H9 (cell line): ENCODE results near the gene BRK1. TPM values are rescaled to one million over a fixed set of nuclear protein-coding genes. Genes with fewer than 3 reads are reported as not detected.

Experiments used
- DNase-seq: peaks from one replicate; pipeline ENCODE4 v3.0.0-alpha.2; 2017
- H2AFZ ChIP-seq: one replicate; pipeline ENCODE4 v1.6.1; 2013; ENCODE audit warnings: mild to moderate bottlenecking, low read length, control low read depth, moderate library complexity
- H2AK5ac ChIP-seq: 2 replicates; pipeline ENCODE4 v1.6.1; 2013; ENCODE audit warnings: low read length, control low read depth, mixed read lengths; ENCODE audit not compliant: insufficient read length
- H2BK120ac ChIP-seq: one replicate; pipeline ENCODE4 v1.6.1; 2013; ENCODE audit warnings: low read depth, mild to moderate bottlenecking, low read length, control low read depth, inconsistent platforms; ENCODE audit not compliant: poor library complexity, severe bottlenecking
- H2BK12ac ChIP-seq: 2 replicates; pipeline ENCODE4 v1.6.1; 2013; ENCODE audit warnings: low read length, control low read depth, mixed read lengths, low read depth; ENCODE audit not compliant: insufficient read length
- H2BK15ac ChIP-seq: 2 replicates; pipeline ENCODE4 v1.6.1; 2013; ENCODE audit warnings: low read depth, low read length, control low read depth
- H2BK20ac ChIP-seq: one replicate; pipeline ENCODE4 v1.6.1; 2013; ENCODE audit warnings: low read depth, mild to moderate bottlenecking, low read length, control low read depth, inconsistent platforms; ENCODE audit not compliant: poor library complexity, severe bottlenecking
- H2BK5ac ChIP-seq: 2 replicates; pipeline ENCODE4 v1.6.1; 2013; ENCODE audit warnings: low read length, control low read depth, mixed read lengths; ENCODE audit not compliant: insufficient read length
- H3K14ac ChIP-seq: 2 replicates; pipeline ENCODE4 v1.6.1; 2013; ENCODE audit warnings: low read length, control low read depth; ENCODE audit not compliant: insufficient read depth
- H3K18ac ChIP-seq: 2 replicates; pipeline ENCODE4 v1.6.1; 2013; ENCODE audit warnings: low read depth, mild to moderate bottlenecking, mixed read lengths, low read length, control low read depth; ENCODE audit not compliant: insufficient read length
- H3K23ac ChIP-seq: 2 replicates; pipeline ENCODE4 v1.6.1; 2013; ENCODE audit warnings: low read length, control low read depth, mixed read lengths, low read depth; ENCODE audit not compliant: insufficient read length
- H3K23me2 ChIP-seq: 2 replicates; pipeline ENCODE4 v1.6.1; 2013; ENCODE audit warnings: low read depth, mild to moderate bottlenecking, mixed read lengths, low read length, control low read depth; ENCODE audit not compliant: insufficient read length, poor library complexity, severe bottlenecking
- H3K27ac ChIP-seq: 2 replicates; pipeline ENCODE4 v1.5.1; 2013; ENCODE audit warnings: low read length, control low read depth, mixed read lengths, low read depth; ENCODE audit not compliant: insufficient read length
- H3K27me3 ChIP-seq: 2 replicates; pipeline ENCODE4 v1.6.1; 2013; ENCODE audit warnings: low read length, control low read depth, inconsistent platforms; ENCODE audit not compliant: insufficient read depth
- H3K4ac ChIP-seq: 2 replicates; pipeline ENCODE4 v1.6.1; 2013; ENCODE audit warnings: low read depth, mild to moderate bottlenecking, control low read depth, inconsistent platforms, low read length, moderate library complexity
- H3K4me1 ChIP-seq: 2 replicates; pipeline ENCODE4 v1.6.1; 2013; ENCODE audit warnings: low read length, control low read depth, inconsistent platforms; ENCODE audit not compliant: insufficient read depth
- H3K4me2 ChIP-seq: 2 replicates; pipeline ENCODE4 v1.6.1; 2013; ENCODE audit warnings: low read length, control low read depth, mixed read lengths; ENCODE audit not compliant: insufficient read length, insufficient read depth
- H3K56ac ChIP-seq: 2 replicates; pipeline ENCODE4 v1.6.1; 2013; ENCODE audit warnings: low read depth, mild to moderate bottlenecking, mixed read lengths, low read length, control low read depth; ENCODE audit not compliant: insufficient read length
- H3K79me1 ChIP-seq: 2 replicates; pipeline ENCODE4 v1.6.1; 2013; ENCODE audit warnings: low read depth, mild to moderate bottlenecking, moderate library complexity, low read length, control low read depth, inconsistent platforms; ENCODE audit not compliant: insufficient read depth, poor library complexity, severe bottlenecking
- H3K79me2 ChIP-seq: 2 replicates; pipeline ENCODE4 v1.6.1; 2013; ENCODE audit warnings: low read length, control low read depth, inconsistent platforms; ENCODE audit not compliant: insufficient read depth
- H3K9ac ChIP-seq: 2 replicates; pipeline ENCODE4 v1.6.1; 2013; ENCODE audit warnings: low read length, control low read depth, mixed read lengths; ENCODE audit not compliant: insufficient read length; ENCODE audit errors: extremely low read depth
- H3K9me3 ChIP-seq: one replicate; pipeline ENCODE4 v1.6.1; 2013; ENCODE audit warnings: low read depth, low read length, inconsistent platforms; ENCODE audit not compliant: control insufficient read depth
- H3T11ph ChIP-seq: one replicate; pipeline ENCODE4 v1.6.1; 2013; ENCODE audit warnings: mild to moderate bottlenecking, low read length, control low read depth, inconsistent platforms
- H4K20me1 ChIP-seq: one replicate; pipeline ENCODE4 v1.6.1; 2013; ENCODE audit not compliant: control insufficient read depth, insufficient read length, insufficient read depth
- H4K5ac ChIP-seq: 2 replicates; pipeline ENCODE4 v1.6.1; 2013; ENCODE audit warnings: low read depth, mild to moderate bottlenecking, mixed read lengths, low read length, control low read depth; ENCODE audit not compliant: insufficient read length
- H4K8ac ChIP-seq: replicated peaks from 2 replicates; pipeline ENCODE4 v1.6.1; 2013; ENCODE audit warnings: low read length, control low read depth, mixed read lengths, low read depth; ENCODE audit not compliant: insufficient read length
- H4K91ac ChIP-seq: 2 replicates; pipeline ENCODE4 v1.6.1; 2013; ENCODE audit warnings: low read depth, mild to moderate bottlenecking, moderate library complexity, mixed read lengths, low read length, control low read depth; ENCODE audit not compliant: insufficient read length
- H3K27ac Mint-ChIP-seq, 3 experiments: 2 replicates in 2 of 3; 3 replicates in 1 of 3; pipeline ENCODE4 v1.8.0; 2020 to 2021; ENCODE audit warnings: mixed read lengths in 3 of 3, mild to moderate bottlenecking in 1 of 3, moderate library complexity in 1 of 3
- H3K27me3 Mint-ChIP-seq: 2 replicates; pipeline ENCODE4 v1.8.0; 2021; ENCODE audit warnings: low read depth, mild to moderate bottlenecking, moderate library complexity, mixed read lengths
- H3K36me3 Mint-ChIP-seq, 3 experiments: 2 replicates in 2 of 3; 3 replicates in 1 of 3; pipeline ENCODE4 v1.8.0; 2020 to 2021; ENCODE audit warnings: low read depth in 3 of 3, mixed read lengths in 3 of 3; ENCODE audit not compliant: insufficient read depth in 1 of 3
- H3K4me1 Mint-ChIP-seq, 2 experiments: 2 replicates each; pipeline ENCODE4 v1.8.0; 2020; ENCODE audit warnings: mixed read lengths in 2 of 2
- H3K4me3 Mint-ChIP-seq, 2 experiments: 2 replicates in 1 of 2; 3 replicates in 1 of 2; pipeline ENCODE4 v1.8.0; 2020 to 2021; ENCODE audit warnings: mild to moderate bottlenecking in 2 of 2, mixed read lengths in 2 of 2, moderate library complexity in 1 of 2
- H3K9me3 Mint-ChIP-seq, 2 experiments: 2 replicates in 1 of 2; 3 replicates in 1 of 2; pipeline ENCODE4 v1.8.0; 2020; ENCODE audit warnings: mild to moderate bottlenecking in 2 of 2, mixed read lengths in 2 of 2, moderate library complexity in 1 of 2
- CTCF ChIP-seq: fragments of 200-600 bp; sonication (generic); conservative IDR thresholded peaks from 3 replicates; pipeline ENCODE4 v1.8.0; 2021; ENCODE audit warnings: antibody characterized with exemption, mild to moderate bottlenecking
- WGBS: extraction: QIAGEN DNeasy Blood & Tissue Kit; methylation state at CpG from one replicate; pipeline ENCODE4 v1.1.7; 2013; ENCODE audit warnings: missing lambda C conversion rate, low lambda C conversion rate, mixed read lengths; ENCODE audit not compliant: insufficient read length; ENCODE audit errors: extremely low coverage; 5-methylcytosine and 5-hydroxymethylcytosine counted together
- total RNA-seq: library from RNA; stranded (reverse); gene quantifications from 2 replicates; pipeline ENCODE4 v1.2.1, GENCODE V29; 2021

The BRK1 gene
- total RNA-seq, 1 experiment from 2014 or later = 121 TPM

DNA sequence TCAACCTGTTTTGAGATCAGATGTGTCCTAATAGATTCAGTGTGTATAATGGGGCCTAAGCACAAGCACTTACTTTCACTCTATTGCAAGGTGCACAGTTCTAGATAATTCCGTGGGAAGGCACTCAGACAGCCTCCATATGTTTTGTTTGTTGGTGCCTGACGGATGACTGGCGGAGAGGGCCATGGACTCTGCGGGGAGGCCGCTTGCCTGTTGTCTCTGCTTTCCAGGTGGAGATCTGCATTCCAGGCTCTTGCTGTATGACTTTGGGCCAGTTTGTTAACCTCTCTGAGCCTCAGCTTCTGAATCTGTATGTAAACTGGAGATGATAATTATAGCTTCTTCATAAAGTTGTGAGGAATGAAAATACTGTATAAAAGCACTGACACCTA is 50.7 kb downstream of the BRK1 start:
- Histone ChIP-seq H4K91ac (no peak overlapping the region), H2AFZ (no peak overlapping the region), H3K27ac (no peak overlapping the region)

More for the DNA sequence above, 50.7 kb downstream of the BRK1 start:
- Mint-ChIP-seq H3K4me1 (peaks cover 11 to 13% of the 10 kb centered on the region in 2 experiments), H3K27me3 (peaks cover 9% of the 10 kb centered on the region), H3K36me3 (peaks cover 7 to 18% (median 15%) of the 10 kb centered on the region in 3 experiments), H3K4me3 (peak overlapping the region; percentile 11 to 14; a peak in 1 of 5 replicates), H3K27ac (no peak overlapping the region), H3K9me3 (peaks cover 14 to 21% of the 10 kb centered on the region in 2 experiments)
- no CpG with 5 or more reads among the region's 5 CpGs for WGBS
- H3T11ph ChIP-seq = no peak overlapping the region
- no peak overlapping the region for H3K4me2 ChIP-seq
- H3K23me2 ChIP-seq = peaks cover 5% of the 10 kb centered on the region
- no peak overlapping the region for H4K5ac ChIP-seq
- H2BK120ac ChIP-seq = no peak overlapping the region
- H2BK12ac ChIP-seq = no peak overlapping the region
- no peaks in the 10 kb centered on the region for H3K4me1 ChIP-seq
- H2BK20ac ChIP-seq = no peak overlapping the region
- DNase-seq = no peak
- no peak overlapping the region for H3K23ac ChIP-seq
- H3K14ac ChIP-seq = no peak overlapping the region
- H4K20me1 ChIP-seq = no peaks in the 10 kb centered on the region
- H2AK5ac ChIP-seq = no peak overlapping the region
- H3K9ac ChIP-seq = no peak overlapping the region
- H3K79me2 ChIP-seq = no peaks in the 10 kb centered on the region
- H3K18ac ChIP-seq = no peak overlapping the region
- TF ChIP-seq CTCF = no peak
- no peaks in the 10 kb centered on the region for H3K79me1 ChIP-seq
- no peaks in the 10 kb centered on the region for H3K9me3 ChIP-seq
- H3K27me3 ChIP-seq = no peaks in the 10 kb centered on the region
- H2BK15ac ChIP-seq = no peak overlapping the region
- H3K56ac ChIP-seq = no peak overlapping the region
- no peak overlapping the region for H3K4ac ChIP-seq
- H2BK5ac ChIP-seq = no peak overlapping the region
- no peak overlapping the region for H4K8ac ChIP-seq
